HEK293T (cell line): ENCODE measurements around the gene PDZD8.

Experiments used
- ARNT ChIP-seq: fragments of 450-650 bp; IDR thresholded peaks from 2 replicates; pipeline ENCODE4 v1.6.1; 2017; ENCODE audit warnings: mild to moderate bottlenecking
- BHLHE40 ChIP-seq: fragments of 450-650 bp; IDR thresholded peaks from 2 replicates; pipeline ENCODE4 v1.6.1; 2016; ENCODE audit warnings: mild to moderate bottlenecking, moderate library complexity, borderline replicate concordance
- HDGF ChIP-seq: fragments of 450-650 bp; IDR thresholded peaks from 2 replicates; pipeline ENCODE4 v1.6.1; 2017; ENCODE audit warnings: antibody characterized with exemption, borderline replicate concordance
- SP1 ChIP-seq: fragments of 450-650 bp; IDR thresholded peaks from 2 replicates; pipeline ENCODE4 v1.6.1; 2017

DNA sequence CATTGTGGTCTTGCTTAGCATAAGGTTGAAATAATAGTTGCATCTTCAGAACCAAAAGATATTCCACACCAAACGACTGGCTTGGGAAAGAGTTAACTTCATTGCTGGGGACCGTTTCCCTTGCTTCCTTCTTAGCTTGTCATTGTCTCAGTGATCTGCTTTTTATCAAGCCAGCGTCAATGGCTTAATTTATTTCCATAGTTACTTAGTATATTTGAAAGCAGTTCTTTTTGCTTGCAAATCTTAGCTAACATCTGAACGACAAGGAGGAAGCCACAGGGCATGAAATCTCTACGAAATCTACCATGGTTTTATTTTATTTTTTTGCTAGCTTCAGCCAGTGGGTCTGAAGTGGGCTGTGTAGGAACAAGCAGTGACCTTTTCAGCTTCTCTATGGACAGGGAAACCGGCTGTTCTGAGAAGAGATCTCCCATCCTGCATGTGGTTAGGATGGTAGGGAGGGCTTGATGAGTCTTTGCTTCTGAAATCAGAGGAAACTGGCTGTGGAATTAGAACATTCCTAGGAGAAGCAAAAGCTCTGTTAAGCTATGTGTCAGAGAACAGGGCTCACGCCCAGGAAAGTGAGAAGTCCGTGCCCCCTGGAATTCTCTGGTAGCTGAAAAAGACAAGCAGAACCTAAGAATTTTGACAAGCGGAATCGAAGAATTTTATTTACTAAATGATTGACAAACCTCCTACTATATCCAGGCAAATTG lies 126.3 kb downstream of the PDZD8 start:
- TF ChIP-seq SP1 (no peak), HDGF (no peak), ARNT (no peak), BHLHE40 (no peak)
